HEK293 (cell line): ENCODE data around the gene FXYD3.

Experiments
- GLIS1 ChIP-seq: fragments of 450-650 bp; formaldehyde crosslinking; IDR thresholded peaks from 2 replicates; pipeline ENCODE4 v1.5.1; 2016; ENCODE audit warnings: missing biosample characterization, missing genetic modification characterization
- KLF8 ChIP-seq: fragments of 450-650 bp; formaldehyde crosslinking; IDR thresholded peaks from 2 replicates; pipeline ENCODE4 v1.5.1; 2016; ENCODE audit warnings: missing biosample characterization, missing genetic modification characterization
- KLF9 ChIP-seq: fragments of 450-650 bp; formaldehyde crosslinking; IDR thresholded peaks from 2 replicates; pipeline ENCODE4 v1.5.1; 2016; ENCODE audit warnings: missing biosample characterization, missing genetic modification characterization, low read depth
- MEIS1 ChIP-seq: sonication (generic); formaldehyde crosslinking; IDR thresholded peaks from 2 replicates; pipeline ENCODE4 v1.8.1; 2022; ENCODE audit warnings: missing genetic modification reagents, mild to moderate bottlenecking, borderline replicate concordance
- MZF1 ChIP-seq: fragments of 450-650 bp; formaldehyde crosslinking; IDR thresholded peaks from 2 replicates; pipeline ENCODE4 v1.5.1; 2017; ENCODE audit warnings: missing biosample characterization, missing genetic modification characterization, borderline replicate concordance
- SP7 ChIP-seq: fragments of 450-650 bp; formaldehyde crosslinking; IDR thresholded peaks from 2 replicates; pipeline ENCODE4 v1.5.1; 2016; ENCODE audit warnings: missing biosample characterization, missing genetic modification characterization
- WT1 ChIP-seq: fragments of 450-650 bp; formaldehyde crosslinking; IDR thresholded peaks from 2 replicates; pipeline ENCODE4 v1.5.1; 2016; ENCODE audit warnings: missing biosample characterization, missing genetic modification characterization
- YY2 ChIP-seq: fragments of 450-650 bp; formaldehyde crosslinking; IDR thresholded peaks from 2 replicates; pipeline ENCODE4 v1.5.1; 2016; ENCODE audit warnings: missing biosample characterization, missing genetic modification characterization
- ZBTB10 ChIP-seq: fragments of 450-650 bp; formaldehyde crosslinking; IDR thresholded peaks from 2 replicates; pipeline ENCODE4 v1.5.1; 2016; ENCODE audit warnings: missing biosample characterization, missing genetic modification characterization
- ZBTB7A ChIP-seq: fragments of 450-650 bp; formaldehyde crosslinking; IDR thresholded peaks from 2 replicates; pipeline ENCODE4 v1.5.1; 2016; ENCODE audit warnings: low read depth, missing biosample characterization, missing genetic modification characterization
- ZNF121 ChIP-seq: fragments of 450-650 bp; formaldehyde crosslinking; IDR thresholded peaks from 2 replicates; pipeline ENCODE4 v1.5.1; 2016; ENCODE audit warnings: missing biosample characterization, missing genetic modification characterization
- ZNF23 ChIP-seq: fragments of 450-650 bp; formaldehyde crosslinking; IDR thresholded peaks from 2 replicates; pipeline ENCODE4 v1.5.1; 2016; ENCODE audit warnings: missing biosample characterization, missing genetic modification characterization, borderline replicate concordance
- ZNF488 ChIP-seq: fragments of 450-650 bp; formaldehyde crosslinking; IDR thresholded peaks from 2 replicates; pipeline ENCODE4 v1.5.1; 2016; ENCODE audit warnings: missing biosample characterization, missing genetic modification characterization
- ZNF521 ChIP-seq: fragments of 450-650 bp; formaldehyde crosslinking; IDR thresholded peaks from 2 replicates; pipeline ENCODE4 v1.5.1; 2017; ENCODE audit warnings: missing biosample characterization, mild to moderate bottlenecking, missing genetic modification characterization
- ZNF529 ChIP-seq: fragments of 450-650 bp; formaldehyde crosslinking; IDR thresholded peaks from 2 replicates; pipeline ENCODE4 v1.5.1; 2017; ENCODE audit warnings: missing genetic modification characterization, missing biosample characterization; ENCODE audit not compliant: insufficient replicate concordance
- ZNF558 ChIP-seq: fragments of 450-650 bp; formaldehyde crosslinking; IDR thresholded peaks from 2 replicates; pipeline ENCODE4 v1.5.1; 2016; ENCODE audit warnings: missing biosample characterization, missing genetic modification characterization
- ZNF664 ChIP-seq: fragments of 450-650 bp; formaldehyde crosslinking; IDR thresholded peaks from 2 replicates; pipeline ENCODE4 v1.5.1; 2016; ENCODE audit warnings: missing biosample characterization, missing genetic modification characterization
- ZNF692 ChIP-seq: fragments of 450-650 bp; formaldehyde crosslinking; IDR thresholded peaks from 2 replicates; pipeline ENCODE4 v1.5.1; 2016; ENCODE audit warnings: missing biosample characterization, missing genetic modification characterization
- ZNF76 ChIP-seq: fragments of 450-650 bp; formaldehyde crosslinking; IDR thresholded peaks from 2 replicates; pipeline ENCODE4; 2016; ENCODE audit warnings: low read depth, missing biosample characterization, missing genetic modification characterization, borderline replicate concordance
- TF ChIP-seq, protein P1 (sequence below): fragments of 450-650 bp; formaldehyde crosslinking; IDR thresholded peaks from 2 replicates; pipeline ENCODE4 v1.5.1; 2016; ENCODE audit warnings: missing biosample characterization, missing genetic modification characterization
- TF ChIP-seq, protein P2 (sequence below): fragments of 450-650 bp; formaldehyde crosslinking; IDR thresholded peaks from 2 replicates; pipeline ENCODE4 v1.5.1; 2016; ENCODE audit warnings: missing biosample characterization, missing genetic modification characterization, borderline replicate concordance

The FXYD3 gene

GRCh38 chr19:35154525-35155406 lies 39.1 kb downstream of the FXYD3 start, which contains the start of gene FXYD5 (continued):
- TF ChIP-seq ZNF692 (tag by site-specific recombination) (peak; percentile 95), KLF9 (tag by site-specific recombination) (peak; percentile 100), MEIS1 (CRISPR knock-in tag) (no peak), ZBTB7A (peak; percentile 99), SP7 (tag by site-specific recombination) (peak; percentile 97), KLF8 (tag by site-specific recombination) (peak; percentile 99), ZNF76 (tag by site-specific recombination) (peak; percentile 80), ZNF23 (tag by site-specific recombination) (no peak), MZF1 (tag by site-specific recombination) (peak; percentile 70; the same call in 1 of the 2 replicates), YY2 (peak; percentile 77), GLIS1 (peak; percentile 96), ZNF558 (tag by site-specific recombination) (no peak), ZBTB10 (tag by site-specific recombination) (peak; percentile 93; the same call in 1 of the 2 replicates), ZNF529 (no peak), ZNF488 (peak; percentile 84), ZNF521 (tag by site-specific recombination) (no peak), ZNF121 (no peak), ZNF664 (tag by site-specific recombination) (peak; percentile 34; the same call in 1 of the 2 replicates), WT1 (peak; percentile 94)
- TF ChIP-seq, protein P1, sequence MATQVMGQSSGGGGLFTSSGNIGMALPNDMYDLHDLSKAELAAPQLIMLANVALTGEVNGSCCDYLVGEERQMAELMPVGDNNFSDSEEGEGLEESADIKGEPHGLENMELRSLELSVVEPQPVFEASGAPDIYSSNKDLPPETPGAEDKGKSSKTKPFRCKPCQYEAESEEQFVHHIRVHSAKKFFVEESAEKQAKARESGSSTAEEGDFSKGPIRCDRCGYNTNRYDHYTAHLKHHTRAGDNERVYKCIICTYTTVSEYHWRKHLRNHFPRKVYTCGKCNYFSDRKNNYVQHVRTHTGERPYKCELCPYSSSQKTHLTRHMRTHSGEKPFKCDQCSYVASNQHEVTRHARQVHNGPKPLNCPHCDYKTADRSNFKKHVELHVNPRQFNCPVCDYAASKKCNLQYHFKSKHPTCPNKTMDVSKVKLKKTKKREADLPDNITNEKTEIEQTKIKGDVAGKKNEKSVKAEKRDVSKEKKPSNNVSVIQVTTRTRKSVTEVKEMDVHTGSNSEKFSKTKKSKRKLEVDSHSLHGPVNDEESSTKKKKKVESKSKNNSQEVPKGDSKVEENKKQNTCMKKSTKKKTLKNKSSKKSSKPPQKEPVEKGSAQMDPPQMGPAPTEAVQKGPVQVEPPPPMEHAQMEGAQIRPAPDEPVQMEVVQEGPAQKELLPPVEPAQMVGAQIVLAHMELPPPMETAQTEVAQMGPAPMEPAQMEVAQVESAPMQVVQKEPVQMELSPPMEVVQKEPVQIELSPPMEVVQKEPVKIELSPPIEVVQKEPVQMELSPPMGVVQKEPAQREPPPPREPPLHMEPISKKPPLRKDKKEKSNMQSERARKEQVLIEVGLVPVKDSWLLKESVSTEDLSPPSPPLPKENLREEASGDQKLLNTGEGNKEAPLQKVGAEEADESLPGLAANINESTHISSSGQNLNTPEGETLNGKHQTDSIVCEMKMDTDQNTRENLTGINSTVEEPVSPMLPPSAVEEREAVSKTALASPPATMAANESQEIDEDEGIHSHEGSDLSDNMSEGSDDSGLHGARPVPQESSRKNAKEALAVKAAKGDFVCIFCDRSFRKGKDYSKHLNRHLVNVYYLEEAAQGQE (tag by site-specific recombination) = peak; percentile 51
- TF ChIP-seq, protein P2, sequence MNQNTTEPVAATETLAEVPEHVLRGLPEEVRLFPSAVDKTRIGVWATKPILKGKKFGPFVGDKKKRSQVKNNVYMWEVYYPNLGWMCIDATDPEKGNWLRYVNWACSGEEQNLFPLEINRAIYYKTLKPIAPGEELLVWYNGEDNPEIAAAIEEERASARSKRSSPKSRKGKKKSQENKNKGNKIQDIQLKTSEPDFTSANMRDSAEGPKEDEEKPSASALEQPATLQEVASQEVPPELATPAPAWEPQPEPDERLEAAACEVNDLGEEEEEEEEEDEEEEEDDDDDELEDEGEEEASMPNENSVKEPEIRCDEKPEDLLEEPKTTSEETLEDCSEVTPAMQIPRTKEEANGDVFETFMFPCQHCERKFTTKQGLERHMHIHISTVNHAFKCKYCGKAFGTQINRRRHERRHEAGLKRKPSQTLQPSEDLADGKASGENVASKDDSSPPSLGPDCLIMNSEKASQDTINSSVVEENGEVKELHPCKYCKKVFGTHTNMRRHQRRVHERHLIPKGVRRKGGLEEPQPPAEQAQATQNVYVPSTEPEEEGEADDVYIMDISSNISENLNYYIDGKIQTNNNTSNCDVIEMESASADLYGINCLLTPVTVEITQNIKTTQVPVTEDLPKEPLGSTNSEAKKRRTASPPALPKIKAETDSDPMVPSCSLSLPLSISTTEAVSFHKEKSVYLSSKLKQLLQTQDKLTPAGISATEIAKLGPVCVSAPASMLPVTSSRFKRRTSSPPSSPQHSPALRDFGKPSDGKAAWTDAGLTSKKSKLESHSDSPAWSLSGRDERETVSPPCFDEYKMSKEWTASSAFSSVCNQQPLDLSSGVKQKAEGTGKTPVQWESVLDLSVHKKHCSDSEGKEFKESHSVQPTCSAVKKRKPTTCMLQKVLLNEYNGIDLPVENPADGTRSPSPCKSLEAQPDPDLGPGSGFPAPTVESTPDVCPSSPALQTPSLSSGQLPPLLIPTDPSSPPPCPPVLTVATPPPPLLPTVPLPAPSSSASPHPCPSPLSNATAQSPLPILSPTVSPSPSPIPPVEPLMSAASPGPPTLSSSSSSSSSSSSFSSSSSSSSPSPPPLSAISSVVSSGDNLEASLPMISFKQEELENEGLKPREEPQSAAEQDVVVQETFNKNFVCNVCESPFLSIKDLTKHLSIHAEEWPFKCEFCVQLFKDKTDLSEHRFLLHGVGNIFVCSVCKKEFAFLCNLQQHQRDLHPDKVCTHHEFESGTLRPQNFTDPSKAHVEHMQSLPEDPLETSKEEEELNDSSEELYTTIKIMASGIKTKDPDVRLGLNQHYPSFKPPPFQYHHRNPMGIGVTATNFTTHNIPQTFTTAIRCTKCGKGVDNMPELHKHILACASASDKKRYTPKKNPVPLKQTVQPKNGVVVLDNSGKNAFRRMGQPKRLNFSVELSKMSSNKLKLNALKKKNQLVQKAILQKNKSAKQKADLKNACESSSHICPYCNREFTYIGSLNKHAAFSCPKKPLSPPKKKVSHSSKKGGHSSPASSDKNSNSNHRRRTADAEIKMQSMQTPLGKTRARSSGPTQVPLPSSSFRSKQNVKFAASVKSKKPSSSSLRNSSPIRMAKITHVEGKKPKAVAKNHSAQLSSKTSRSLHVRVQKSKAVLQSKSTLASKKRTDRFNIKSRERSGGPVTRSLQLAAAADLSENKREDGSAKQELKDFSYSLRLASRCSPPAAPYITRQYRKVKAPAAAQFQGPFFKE (tag by site-specific recombination) = peak; percentile 96; the same call in 1 of the 2 replicates
